ENCODE measurements around the gene IPMK.

DNA sequence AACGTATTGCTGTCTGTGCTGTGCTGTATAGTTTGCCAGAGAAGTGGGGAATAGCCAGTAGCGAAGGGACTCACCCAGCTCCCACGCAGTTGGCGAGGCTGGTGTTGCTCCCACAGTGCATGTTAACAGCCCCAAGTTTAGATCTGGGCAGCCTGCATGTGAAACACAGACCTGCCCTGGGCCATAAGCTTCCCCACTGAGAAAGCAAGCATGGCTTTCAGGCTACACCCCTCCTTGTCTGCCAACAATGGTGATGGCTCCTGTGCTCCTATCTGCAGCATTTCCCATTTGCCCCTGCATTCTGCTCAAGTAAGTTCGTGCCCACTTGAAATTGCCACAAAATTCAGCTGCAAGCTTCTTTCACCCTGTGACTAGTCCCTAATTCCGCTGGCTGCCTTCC, 57.5 kb downstream of the IPMK start:
- TF ChIP-seq EZH2phosphoT487 (IDR thresholded peaks at IDR 0.05; ENCODE audit: insufficient read depth, low read depth) (no peak), EZH2 (IDR thresholded peaks at IDR 0.05; ENCODE audit: insufficient read depth, poor library complexity, severe bottlenecking) (no peak)
